ENCODE data around the gene GSTA1. TPM values are rescaled to one million over a fixed set of nuclear protein-coding genes. Genes with fewer than 3 reads are reported as not detected.

The GSTA1 gene
- total and polyA plus RNA-seq, 9 of the 15 experiments (the other 6 are each of a cell fraction or from before 2014, with no cell fraction given): 0.42 TPM; not detected in 8

DNA sequence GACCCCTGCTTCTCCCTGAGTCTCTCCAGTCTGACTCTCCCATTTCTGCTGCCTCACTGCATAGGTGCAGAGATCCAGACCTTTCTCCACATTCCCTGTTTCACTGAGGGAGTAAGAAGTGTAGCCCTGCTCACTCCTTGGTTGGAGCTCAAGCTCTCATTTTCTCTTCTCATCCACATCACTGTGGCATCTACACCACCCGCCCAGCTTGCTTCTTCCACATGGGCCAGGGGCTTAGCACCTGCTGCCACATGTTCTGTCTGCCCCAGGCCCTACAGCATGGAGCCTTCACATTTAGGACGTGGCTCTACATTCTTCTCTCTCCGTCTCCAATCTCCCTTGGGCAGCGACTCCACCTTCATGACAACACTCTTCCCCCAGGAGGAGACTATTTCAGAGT, 45.5 kb upstream of the GSTA1 start:
- no TSS peak for BruUV-seq (replicated peaks)
- Histone ChIP-seq H3K4me1 (replicated peaks in 1 of 2; ENCODE audit: control insufficient read depth in 2 of 2, insufficient read depth in 2 of 2, low read length in 2 of 2) (no peaks in the 10 kb centered on the region), H3K9me1 (ENCODE audit: control insufficient read depth, insufficient read depth, low read length) (no peaks in the 10 kb centered on the region), H2AFZ (ENCODE audit: low read depth, low read length) (no peak overlapping the region), H3K9me3 (replicated peaks; ENCODE audit: control insufficient read depth, insufficient read depth, low read depth, low read length) (no peaks in the 10 kb centered on the region), H3K9ac (ENCODE audit: insufficient read depth in 1 of 2, low read depth in 2 of 2, low read length in 2 of 2) (no peak overlapping the region), H3K27me3 (ENCODE audit: control insufficient read depth in 2 of 2, insufficient read depth in 2 of 2, low read length in 2 of 2) (no peaks in the 10 kb centered on the region), H3K79me2 (ENCODE audit: control insufficient read depth, insufficient read depth, low read length) (no peaks in the 10 kb centered on the region), H3K4me2 (ENCODE audit: insufficient read depth, low read length) (no peak overlapping the region), H4K20me1 (replicated peaks; ENCODE audit: control insufficient read depth, insufficient read depth, low read length) (no peaks in the 10 kb centered on the region), H3K27ac (ENCODE audit: extremely low read depth, low read depth, low read length) (no peak overlapping the region), H3K4me3 (no peak overlapping the region), H3K36me3 (ENCODE audit: control insufficient read depth, insufficient read depth, low read length) (no peaks in the 10 kb centered on the region)
- ChIA-PET CTCF (ENCODE audit: low intra/inter-chr PET ratio) (no interaction called here), POLR2A (no interaction called here)
- FAIRE-seq (no peak), ATAC-seq (no peak), DNase-seq (ENCODE audit: extremely low read depth in 1 of 4, low spot score in 3 of 4) (no peak)
- 0% methylated on average over 4 of the region's 4 CpGs for WGBS (ENCODE audit: insufficient coverage, low coverage, missing lambda C conversion rate)
- in situ Hi-C loops (cut with MboI) (no loop called here), intact Hi-C loops (cut with micrococcal nuclease) (no loop called here)
- TF ChIP-seq EP300 (IDR thresholded peaks at IDR 0.05; ENCODE audit: low read length): no peak
- no peak for TF ChIP-seq ZEB2 (IDR thresholded peaks at IDR 0.05)
- TF ChIP-seq, protein P1, sequence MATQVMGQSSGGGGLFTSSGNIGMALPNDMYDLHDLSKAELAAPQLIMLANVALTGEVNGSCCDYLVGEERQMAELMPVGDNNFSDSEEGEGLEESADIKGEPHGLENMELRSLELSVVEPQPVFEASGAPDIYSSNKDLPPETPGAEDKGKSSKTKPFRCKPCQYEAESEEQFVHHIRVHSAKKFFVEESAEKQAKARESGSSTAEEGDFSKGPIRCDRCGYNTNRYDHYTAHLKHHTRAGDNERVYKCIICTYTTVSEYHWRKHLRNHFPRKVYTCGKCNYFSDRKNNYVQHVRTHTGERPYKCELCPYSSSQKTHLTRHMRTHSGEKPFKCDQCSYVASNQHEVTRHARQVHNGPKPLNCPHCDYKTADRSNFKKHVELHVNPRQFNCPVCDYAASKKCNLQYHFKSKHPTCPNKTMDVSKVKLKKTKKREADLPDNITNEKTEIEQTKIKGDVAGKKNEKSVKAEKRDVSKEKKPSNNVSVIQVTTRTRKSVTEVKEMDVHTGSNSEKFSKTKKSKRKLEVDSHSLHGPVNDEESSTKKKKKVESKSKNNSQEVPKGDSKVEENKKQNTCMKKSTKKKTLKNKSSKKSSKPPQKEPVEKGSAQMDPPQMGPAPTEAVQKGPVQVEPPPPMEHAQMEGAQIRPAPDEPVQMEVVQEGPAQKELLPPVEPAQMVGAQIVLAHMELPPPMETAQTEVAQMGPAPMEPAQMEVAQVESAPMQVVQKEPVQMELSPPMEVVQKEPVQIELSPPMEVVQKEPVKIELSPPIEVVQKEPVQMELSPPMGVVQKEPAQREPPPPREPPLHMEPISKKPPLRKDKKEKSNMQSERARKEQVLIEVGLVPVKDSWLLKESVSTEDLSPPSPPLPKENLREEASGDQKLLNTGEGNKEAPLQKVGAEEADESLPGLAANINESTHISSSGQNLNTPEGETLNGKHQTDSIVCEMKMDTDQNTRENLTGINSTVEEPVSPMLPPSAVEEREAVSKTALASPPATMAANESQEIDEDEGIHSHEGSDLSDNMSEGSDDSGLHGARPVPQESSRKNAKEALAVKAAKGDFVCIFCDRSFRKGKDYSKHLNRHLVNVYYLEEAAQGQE (IDR thresholded peaks at IDR 0.05; ENCODE audit: borderline replicate concordance): no peak
- TF ChIP-seq, protein P1 (CRISPR knock-in tag; IDR thresholded peaks at IDR 0.05; ENCODE audit: low read depth): no peak
- TF ChIP-seq NFE2 (IDR thresholded peaks at IDR 0.05; ENCODE audit: low read depth): no peak
- TF ChIP-seq, protein P2, sequence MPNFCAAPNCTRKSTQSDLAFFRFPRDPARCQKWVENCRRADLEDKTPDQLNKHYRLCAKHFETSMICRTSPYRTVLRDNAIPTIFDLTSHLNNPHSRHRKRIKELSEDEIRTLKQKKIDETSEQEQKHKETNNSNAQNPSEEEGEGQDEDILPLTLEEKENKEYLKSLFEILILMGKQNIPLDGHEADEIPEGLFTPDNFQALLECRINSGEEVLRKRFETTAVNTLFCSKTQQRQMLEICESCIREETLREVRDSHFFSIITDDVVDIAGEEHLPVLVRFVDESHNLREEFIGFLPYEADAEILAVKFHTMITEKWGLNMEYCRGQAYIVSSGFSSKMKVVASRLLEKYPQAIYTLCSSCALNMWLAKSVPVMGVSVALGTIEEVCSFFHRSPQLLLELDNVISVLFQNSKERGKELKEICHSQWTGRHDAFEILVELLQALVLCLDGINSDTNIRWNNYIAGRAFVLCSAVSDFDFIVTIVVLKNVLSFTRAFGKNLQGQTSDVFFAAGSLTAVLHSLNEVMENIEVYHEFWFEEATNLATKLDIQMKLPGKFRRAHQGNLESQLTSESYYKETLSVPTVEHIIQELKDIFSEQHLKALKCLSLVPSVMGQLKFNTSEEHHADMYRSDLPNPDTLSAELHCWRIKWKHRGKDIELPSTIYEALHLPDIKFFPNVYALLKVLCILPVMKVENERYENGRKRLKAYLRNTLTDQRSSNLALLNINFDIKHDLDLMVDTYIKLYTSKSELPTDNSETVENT (CRISPR knock-in tag; IDR thresholded peaks at IDR 0.05): no peak
- no peak for TF ChIP-seq ZNF3 (CRISPR knock-in tag; IDR thresholded peaks at IDR 0.05)
- TF ChIP-seq ZNF644 (tag; IDR thresholded peaks at IDR 0.05; ENCODE audit: low read depth): no peak
- no peak for TF ChIP-seq ZBTB7A (IDR thresholded peaks at IDR 0.05; ENCODE audit: borderline replicate concordance, control insufficient read depth, low read depth, low read length)
- TF ChIP-seq EHMT2 (IDR thresholded peaks at IDR 0.05): no peak
- TF ChIP-seq, protein P3, sequence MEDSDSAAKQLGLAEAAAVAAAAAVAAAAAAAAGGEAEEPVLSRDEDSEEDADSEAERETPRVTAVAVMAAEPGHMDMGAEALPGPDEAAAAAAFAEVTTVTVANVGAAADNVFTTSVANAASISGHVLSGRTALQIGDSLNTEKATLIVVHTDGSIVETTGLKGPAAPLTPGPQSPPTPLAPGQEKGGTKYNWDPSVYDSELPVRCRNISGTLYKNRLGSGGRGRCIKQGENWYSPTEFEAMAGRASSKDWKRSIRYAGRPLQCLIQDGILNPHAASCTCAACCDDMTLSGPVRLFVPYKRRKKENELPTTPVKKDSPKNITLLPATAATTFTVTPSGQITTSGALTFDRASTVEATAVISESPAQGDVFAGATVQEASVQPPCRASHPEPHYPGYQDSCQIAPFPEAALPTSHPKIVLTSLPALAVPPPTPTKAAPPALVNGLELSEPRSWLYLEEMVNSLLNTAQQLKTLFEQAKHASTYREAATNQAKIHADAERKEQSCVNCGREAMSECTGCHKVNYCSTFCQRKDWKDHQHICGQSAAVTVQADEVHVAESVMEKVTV (CRISPR knock-in tag; IDR thresholded peaks at IDR 0.05): no peak
- no peak for TF ChIP-seq ADNP (tag; IDR thresholded peaks at IDR 0.05)
- TF ChIP-seq FOXK2 (conservative IDR thresholded peaks at IDR 0.05 in 1 of 2, IDR thresholded peaks at IDR 0.05 in 1 of 2; ENCODE audit: low read depth in 2 of 2): no peak

All from K562 (cell line).